Mesothelial cell of epicardium (in vitro differentiated cells): ENCODE measurements around the gene LRRTM1. TPM values are rescaled to one million over a fixed set of nuclear protein-coding genes. Genes with fewer than 3 reads are reported as not detected.

Experiments used
- DNase-seq, 2 experiments: peaks; one replicate each; pipeline ENCODE4 v3.0.0; 2021; ENCODE audit warnings: low spot score in 2 of 2; ENCODE audit not compliant: unreplicated experiment in 2 of 2
- H3K27ac Mint-ChIP-seq: 2 replicates; pipeline ENCODE4 v1.8.0; 2021; ENCODE audit warnings: mixed read lengths
- H3K27me3 Mint-ChIP-seq: 2 replicates; pipeline ENCODE4 v1.8.0; 2021; ENCODE audit warnings: low read depth, mixed read lengths
- H3K36me3 Mint-ChIP-seq: 2 replicates; pipeline ENCODE4 v1.8.0; 2021; ENCODE audit warnings: mixed read lengths
- H3K4me1 Mint-ChIP-seq: 2 replicates; pipeline ENCODE4 v1.8.0; 2021; ENCODE audit warnings: mixed read lengths
- H3K4me3 Mint-ChIP-seq: 2 replicates; pipeline ENCODE4 v1.8.0; 2021; ENCODE audit warnings: mild to moderate bottlenecking, moderate library complexity, mixed read lengths
- H3K9me3 Mint-ChIP-seq: 2 replicates; pipeline ENCODE4 v1.8.0; 2021; ENCODE audit warnings: mixed read lengths
- total RNA-seq: library from RNA; stranded (reverse); gene quantifications from 3 replicates; pipeline ENCODE4 v1.2.1, GENCODE V29; 2021
- TF ChIP-seq, protein P1 (sequence below): fragments of 200-600 bp; sonication (generic); IDR thresholded peaks from one replicate; pipeline ENCODE4 v1.5.0; 2021; ENCODE audit warnings: antibody characterized with exemption; ENCODE audit not compliant: unreplicated experiment

The LRRTM1 gene
- total RNA-seq, 1 donor from 2014 or later: 23.7 TPM

DNA sequence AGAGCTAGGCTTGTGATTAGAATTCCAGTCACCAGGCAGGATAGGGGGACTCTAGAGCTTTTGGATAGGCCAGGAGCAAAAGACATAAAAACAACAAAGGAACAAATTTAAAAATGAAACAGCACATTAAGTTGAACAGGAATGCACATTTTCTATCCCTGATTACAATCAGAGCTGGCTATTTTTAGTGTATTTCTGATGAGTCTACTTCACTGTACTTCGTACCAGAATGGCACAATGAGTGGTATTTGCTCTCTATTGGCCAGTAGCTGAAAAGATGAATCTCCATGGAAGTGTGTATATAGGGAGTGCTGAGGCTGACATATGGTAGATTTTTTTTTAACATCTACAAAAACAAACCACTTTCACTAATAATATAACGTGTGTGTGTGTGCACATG lies 34.2 kb upstream of the LRRTM1 start:
- Mint-ChIP-seq H3K27ac (no peak overlapping the region), H3K4me1 (peaks cover 12% of the 10 kb centered on the region), H3K27me3 (peaks cover under 1% of the 10 kb centered on the region), H3K4me3 (no peak overlapping the region), H3K9me3 (peaks cover 5% of the 10 kb centered on the region), H3K36me3 (no peaks in the 10 kb centered on the region)
- no peak for DNase-seq
- TF ChIP-seq, protein P1, sequence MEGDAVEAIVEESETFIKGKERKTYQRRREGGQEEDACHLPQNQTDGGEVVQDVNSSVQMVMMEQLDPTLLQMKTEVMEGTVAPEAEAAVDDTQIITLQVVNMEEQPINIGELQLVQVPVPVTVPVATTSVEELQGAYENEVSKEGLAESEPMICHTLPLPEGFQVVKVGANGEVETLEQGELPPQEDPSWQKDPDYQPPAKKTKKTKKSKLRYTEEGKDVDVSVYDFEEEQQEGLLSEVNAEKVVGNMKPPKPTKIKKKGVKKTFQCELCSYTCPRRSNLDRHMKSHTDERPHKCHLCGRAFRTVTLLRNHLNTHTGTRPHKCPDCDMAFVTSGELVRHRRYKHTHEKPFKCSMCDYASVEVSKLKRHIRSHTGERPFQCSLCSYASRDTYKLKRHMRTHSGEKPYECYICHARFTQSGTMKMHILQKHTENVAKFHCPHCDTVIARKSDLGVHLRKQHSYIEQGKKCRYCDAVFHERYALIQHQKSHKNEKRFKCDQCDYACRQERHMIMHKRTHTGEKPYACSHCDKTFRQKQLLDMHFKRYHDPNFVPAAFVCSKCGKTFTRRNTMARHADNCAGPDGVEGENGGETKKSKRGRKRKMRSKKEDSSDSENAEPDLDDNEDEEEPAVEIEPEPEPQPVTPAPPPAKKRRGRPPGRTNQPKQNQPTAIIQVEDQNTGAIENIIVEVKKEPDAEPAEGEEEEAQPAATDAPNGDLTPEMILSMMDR: no peak

DNA sequence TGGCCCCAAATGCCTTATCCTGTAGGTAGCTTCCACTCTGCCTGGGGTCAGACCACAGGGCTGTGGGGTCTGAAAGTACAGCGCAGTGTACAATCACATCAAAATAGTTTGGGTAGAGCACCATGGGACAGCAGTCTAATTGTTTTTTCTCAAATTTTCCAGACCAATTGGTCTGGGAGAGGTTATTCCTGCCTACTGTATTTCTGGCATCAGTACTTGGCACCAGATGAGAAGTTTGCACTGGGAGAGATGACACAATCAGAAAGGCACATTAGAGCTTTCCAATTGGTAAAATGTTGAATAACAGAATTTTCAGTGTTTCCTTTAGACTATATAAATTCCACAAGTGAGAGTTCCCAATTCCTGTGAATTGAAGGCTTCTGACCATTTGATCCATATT lies 30.9 kb upstream of the LRRTM1 start:
- H3K27me3 Mint-ChIP-seq: no peaks in the 10 kb centered on the region
- no peaks in the 10 kb centered on the region for H3K9me3 Mint-ChIP-seq
- H3K36me3 Mint-ChIP-seq: no peaks in the 10 kb centered on the region
- no peak for DNase-seq
- TF ChIP-seq, protein P1: no peak
- H3K27ac Mint-ChIP-seq: no peak overlapping the region
- no peak overlapping the region for H3K4me3 Mint-ChIP-seq
- peaks cover 28% of the 10 kb centered on the region for H3K4me1 Mint-ChIP-seq

DNA sequence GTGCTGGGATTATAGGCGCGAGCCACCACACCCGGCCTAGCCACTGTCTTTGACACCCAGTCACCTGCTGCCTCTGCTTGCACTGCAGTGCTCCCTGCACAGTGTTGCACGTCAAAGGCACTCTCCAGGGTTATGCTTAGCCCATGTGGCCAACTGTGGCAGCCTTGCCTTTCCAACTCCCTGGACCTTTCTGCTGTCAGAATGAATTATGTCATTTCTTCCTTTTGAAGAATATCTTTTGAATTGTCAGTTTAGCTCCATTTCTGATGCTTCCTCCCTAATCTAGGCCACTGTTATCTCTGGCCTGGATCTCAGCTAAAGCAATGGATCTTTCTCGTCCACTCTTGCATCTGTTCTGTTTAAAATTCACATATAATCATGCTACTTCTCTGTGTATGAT lies 29.3 kb upstream of the LRRTM1 start:
- Mint-ChIP-seq H3K4me3 (no peak overlapping the region), H3K9me3 (no peaks in the 10 kb centered on the region), H3K36me3 (no peaks in the 10 kb centered on the region), H3K4me1 (peaks cover 28% of the 10 kb centered on the region), H3K27me3 (peaks cover 3% of the 10 kb centered on the region), H3K27ac (no peak overlapping the region)
- no peak for DNase-seq
- TF ChIP-seq, protein P1: no peak

DNA sequence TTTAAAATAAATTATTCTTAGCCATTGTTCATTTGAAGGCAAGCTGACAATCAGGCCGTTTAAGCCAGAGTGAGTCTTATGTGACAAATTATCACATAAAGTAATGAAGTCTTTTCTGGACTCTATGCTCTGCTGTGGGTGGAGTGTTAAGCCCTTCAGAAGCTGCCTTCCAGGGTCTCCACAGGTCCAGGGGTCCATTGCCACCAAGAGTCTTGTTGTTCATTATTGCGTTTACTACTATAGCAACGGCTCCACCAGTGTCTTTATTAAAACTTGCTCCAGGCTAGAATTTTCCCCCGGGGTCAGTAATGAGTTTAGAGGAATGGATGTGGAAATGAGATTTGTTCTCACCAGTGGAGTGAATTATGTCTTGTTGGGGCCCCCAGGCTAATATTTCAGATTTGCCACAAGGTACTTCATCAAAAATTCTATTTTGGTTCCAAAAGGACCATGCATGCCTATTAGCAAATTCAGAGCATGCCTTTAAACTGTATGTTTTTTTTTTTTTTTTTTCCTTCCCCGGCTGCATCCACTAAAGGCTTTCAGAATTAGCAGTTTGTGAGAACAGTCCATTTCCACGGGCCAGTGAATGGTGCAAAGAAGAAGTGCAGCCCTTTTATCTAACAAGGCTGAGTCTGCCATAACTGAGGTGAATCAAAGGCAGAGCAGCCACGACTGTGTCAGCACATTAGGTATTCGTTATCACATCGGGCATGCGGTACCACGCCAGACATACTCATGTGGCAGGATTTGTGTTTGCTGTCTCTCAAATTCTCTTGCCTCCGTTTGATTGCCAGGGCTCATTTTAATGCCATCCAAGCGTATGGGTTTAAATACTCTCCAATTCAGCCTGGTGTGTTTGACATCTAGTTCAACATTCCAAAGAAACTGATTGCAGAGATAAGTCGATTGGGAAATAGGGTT lies 26.2 kb upstream of the LRRTM1 start:
- H3K4me1 Mint-ChIP-seq: peaks cover 47% of the 10 kb centered on the region
- H3K27ac Mint-ChIP-seq: no peak overlapping the region
- H3K27me3 Mint-ChIP-seq: peaks cover 5% of the 10 kb centered on the region
- H3K9me3 Mint-ChIP-seq: no peaks in the 10 kb centered on the region
- no peak overlapping the region for H3K4me3 Mint-ChIP-seq
- TF ChIP-seq, protein P1: no peak
- DNase-seq: no peak
- H3K36me3 Mint-ChIP-seq: no peaks in the 10 kb centered on the region

DNA sequence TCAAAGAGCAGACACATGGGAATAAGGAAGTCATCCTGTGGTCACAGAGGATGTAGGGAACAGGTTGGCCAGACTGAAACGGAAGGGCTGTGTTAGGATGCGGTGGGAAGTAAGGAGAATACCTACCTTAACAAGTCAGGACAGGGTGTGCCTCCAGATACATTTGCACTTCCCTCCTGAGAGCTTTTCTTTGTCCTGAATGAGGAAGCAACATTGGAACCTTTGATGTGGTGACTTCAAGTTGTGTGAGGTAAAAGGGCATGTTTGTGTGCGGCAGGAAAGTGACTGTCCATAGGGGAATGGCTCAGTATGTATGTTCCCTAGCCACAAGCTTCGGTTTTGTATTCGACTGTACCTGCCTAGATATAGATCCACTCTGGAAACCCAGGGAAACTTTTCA lies 24.9 kb upstream of the LRRTM1 start:
- Mint-ChIP-seq H3K36me3 (no peaks in the 10 kb centered on the region), H3K27me3 (peaks cover 5% of the 10 kb centered on the region), H3K4me1 (peaks cover 47% of the 10 kb centered on the region), H3K27ac (no peak overlapping the region), H3K4me3 (no peak overlapping the region), H3K9me3 (no peaks in the 10 kb centered on the region)
- no peak for DNase-seq
- TF ChIP-seq, protein P1: no peak
